AG09319 (cell line): Measurements from ENCODE around the gene PLCG2.
"Not testable (repeated sequence)": the region's sequence is repeated elsewhere in the genome, so short reads cannot be mapped to it uniquely, and the experiment has no call there.

Source experiments
- DNase-seq: peaks from one replicate; pipeline ENCODE4 v3.0.0-alpha.2; 2010; ENCODE audit warnings: low read depth; ENCODE audit errors: extremely low read depth
- CTCF ChIP-seq: IDR thresholded peaks from 2 replicates; pipeline ENCODE4 v1.5.1; 2011; ENCODE audit warnings: low read depth, mild to moderate bottlenecking, inconsistent platforms, low read length, moderate library complexity

PLCG2 gene

GRCh38 chr16:82008957-82009592 is 230.0 kb downstream of the PLCG2 start:
- TF ChIP-seq CTCF, result no peak
- no peak for DNase-seq

GRCh38 chr16:82009789-82010188 is 230.7 kb downstream of the PLCG2 start:
- not testable (repeated sequence) for DNase-seq

GRCh38 chr16:82010649-82011048 is 231.6 kb downstream of the PLCG2 start:
- no peak for DNase-seq
- TF ChIP-seq CTCF, result no peak

GRCh38 chr16:82011199-82011641 is 232.1 kb downstream of the PLCG2 start, which contains the start of gene SDR42E1:
Gene SDR42E1, minus strand, starts transcription at chr16:82011470. Its CDS starts 10,612 bp downstream, at chr16:82000858.
- no peak for TF ChIP-seq CTCF
- DNase-seq, result no peak
